GM12878 (cell line): ENCODE results near the gene SLC4A1. TPM values are rescaled to one million over a fixed set of nuclear protein-coding genes. Genes with fewer than 3 reads are reported as not detected.
A peak's percentile ranks its signal among the peaks of the same experiment; 100 is the strongest.

Experiments used
- ATAC-seq: fragments of 200-7000 bp; cut with Tn5 transposase; 3 replicates; pipeline ENCODE4 v1.9.1; 2020; ENCODE audit warnings: mild to moderate bottlenecking, moderate library complexity
- BruUV-seq: library from RNA; stranded (reverse); fragments of 400-500 nt; replicated peaks from 2 replicates; lab custom pipeline; 2021; lab: Mats Ljungman, UMichigan
- CTCF ChIA-PET: fragments of 300-600 bp; sonication (Branson Sonifier 250); formaldehyde crosslinking; extraction: SDS; loops from one replicate; lab custom pipeline; 2021; ENCODE audit warnings: inconsistent platforms; lab: Yijun Ruan, JAX
- POLR2A ChIA-PET: fragments of 350-600 bp; formaldehyde crosslinking; extraction: SDS; loops from one replicate; lab custom pipeline; 2021; ENCODE audit warnings: inconsistent platforms; lab: Charles Lee
- RAD21 ChIA-PET: fragments of 300-600 bp; sonication (Branson Sonifier 250); formaldehyde crosslinking; loops from one replicate; lab custom pipeline; 2023; ENCODE audit warnings: antibody characterized with exemption; ENCODE audit not compliant: unreplicated experiment; lab: Charles Lee
- SMC1A ChIA-PET: fragments of 300-600 bp; sonication (Branson Sonifier 250); formaldehyde crosslinking; loops from one replicate; lab custom pipeline; 2023; ENCODE audit not compliant: unreplicated experiment, uncharacterized antibody; lab: Charles Lee
- DNase-seq: peaks from one replicate; pipeline ENCODE4 v3.0.0-alpha.2; 2011; ENCODE audit warnings: low read depth, low spot score
- FAIRE-seq: peaks from 3 replicates; lab custom pipeline; 2011; peaks lifted over from hg19 to GRCh38; lab: Jason Lieb, UNC
- H2AFZ ChIP-seq: 2 replicates; pipeline ENCODE4 v1.6.0; 2011; ENCODE audit warnings: low read depth, low read length, control low read depth; ENCODE audit not compliant: control insufficient read depth
- H3K27ac ChIP-seq: 2 replicates; pipeline ENCODE4 v1.5.1; 2011; ENCODE audit warnings: control low read depth; ENCODE audit not compliant: control insufficient read depth, insufficient read depth
- H3K27me3 ChIP-seq, 2 experiments: replicated peaks in 1 of 2; 2 replicates each; pipeline versions ENCODE4 v1.6.0 to v1.6.1; 2011; ENCODE audit warnings: low read length in 1 of 2; ENCODE audit not compliant: control insufficient read depth in 2 of 2, insufficient read depth in 2 of 2
- H3K36me3 ChIP-seq, 2 experiments: 2 replicates each; pipeline ENCODE4 v1.5.1; 2011; ENCODE audit warnings: low read length in 1 of 2; ENCODE audit not compliant: control insufficient read depth in 2 of 2, insufficient read depth in 2 of 2
- H3K4me1 ChIP-seq: 2 replicates; pipeline ENCODE4 v1.6.1; 2011; ENCODE audit warnings: mild to moderate bottlenecking, low read length, moderate library complexity, mixed read lengths; ENCODE audit not compliant: control insufficient read depth, insufficient read depth
- H3K4me2 ChIP-seq: 2 replicates; pipeline ENCODE4 v1.6.0; 2011; ENCODE audit warnings: control low read depth; ENCODE audit not compliant: control insufficient read depth, insufficient read depth
- H3K4me3 ChIP-seq: fragments of 200-600 bp; sonication (generic); 2 replicates; pipeline ENCODE4 v1.5.1; 2016
- H3K79me2 ChIP-seq: 2 replicates; pipeline ENCODE4 v1.6.0; 2011; ENCODE audit warnings: low read length; ENCODE audit not compliant: control insufficient read depth, insufficient read depth
- H3K9ac ChIP-seq: 2 replicates; pipeline ENCODE4 v1.8.0; 2011; ENCODE audit warnings: low read length, control low read depth, mixed read lengths; ENCODE audit not compliant: control insufficient read depth, insufficient read depth
- H3K9me3 ChIP-seq: replicated peaks from 3 replicates; pipeline ENCODE4 v1.5.1; 2011; ENCODE audit warnings: mild to moderate bottlenecking, low read length; ENCODE audit not compliant: control insufficient read depth, insufficient read depth
- H4K20me1 ChIP-seq: 2 replicates; pipeline ENCODE4 v1.6.0; 2011; ENCODE audit not compliant: control insufficient read depth, insufficient read depth
- PML ChIP-seq: IDR thresholded peaks from 2 replicates; pipeline ENCODE4 v1.6.1; 2012; ENCODE audit warnings: low read length, inconsistent platforms
- SUZ12 ChIP-seq: fragments of 200-600 bp; sonication (generic); IDR thresholded peaks from one replicate; pipeline ENCODE4 v1.6.1; 2018; ENCODE audit warnings: antibody characterized with exemption, mild to moderate bottlenecking; ENCODE audit not compliant: unreplicated experiment
- WGBS: methylation state at CpG from one replicate; pipeline ENCODE4 v1.1.6; 2016; ENCODE audit warnings: low lambda C conversion rate; ENCODE audit not compliant: insufficient replicate concordance, insufficient coverage; ENCODE audit errors: missing lambda C conversion rate; 5-methylcytosine and 5-hydroxymethylcytosine counted together
- in situ Hi-C: fragments of 300-500 bp; cut with MboI; formaldehyde crosslinking; loops from 9 replicates; pipeline ENCODE4 v1.14.3; 2018; ENCODE audit warnings: mixed read lengths
- intact Hi-C: fragments of 100-400 bp; cut with micrococcal nuclease; formaldehyde crosslinking; loops from one replicate; pipeline ENCODE4 v1.14.2; 2022; ENCODE audit not compliant: unreplicated experiment
- polyA plus RNA-seq, 11 experiments: library from polyadenylated mRNA; depleted of rRNA in 4 of 11; unstranded in 6 of 11; stranded (reverse) in 5 of 11; fragments of >200 nt; fragmentation: Nextera tagmentation in 4 of 11; fragmentation: Illumina TruSeq in 1 of 11; extraction: Ambion mirVana in 4 of 11; extraction: Trizol in 1 of 11; gene quantifications; 1 replicate in 1 of 11; 2 replicates in 10 of 11; pipeline versions ENCODE4 v1.2.1 to v1.2.3, GENCODE V29; 2011 to 2016; ENCODE audit warnings: inconsistent platforms in 2 of 11, missing spikeins in 2 of 11, low read depth in 1 of 11
- total RNA-seq, 4 experiments: library from RNA; depleted of rRNA in 3 of 4; stranded (reverse); fragments of >200 nt in 3 of 4; fragmentation: Illumina TruSeq in 1 of 4; extraction: Trizol in 1 of 4; gene quantifications; 2 replicates each; pipeline versions ENCODE4 v1.2.1 to v1.2.3, GENCODE V29; 2013 to 2021
- TF ChIP-seq, protein P1 (sequence below): fragments of 450-650 bp; IDR thresholded peaks from 2 replicates; pipeline ENCODE4 v1.6.1; 2018; ENCODE audit warnings: mild to moderate bottlenecking, low read depth, moderate library complexity; ENCODE audit not compliant: partially characterized antibody

The SLC4A1 gene
- total and polyA plus RNA-seq, 10 of the 15 experiments (the other 5 are each of a cell fraction or from before 2014, with no cell fraction given), result 0.03 TPM; not detected in 9

DNA sequence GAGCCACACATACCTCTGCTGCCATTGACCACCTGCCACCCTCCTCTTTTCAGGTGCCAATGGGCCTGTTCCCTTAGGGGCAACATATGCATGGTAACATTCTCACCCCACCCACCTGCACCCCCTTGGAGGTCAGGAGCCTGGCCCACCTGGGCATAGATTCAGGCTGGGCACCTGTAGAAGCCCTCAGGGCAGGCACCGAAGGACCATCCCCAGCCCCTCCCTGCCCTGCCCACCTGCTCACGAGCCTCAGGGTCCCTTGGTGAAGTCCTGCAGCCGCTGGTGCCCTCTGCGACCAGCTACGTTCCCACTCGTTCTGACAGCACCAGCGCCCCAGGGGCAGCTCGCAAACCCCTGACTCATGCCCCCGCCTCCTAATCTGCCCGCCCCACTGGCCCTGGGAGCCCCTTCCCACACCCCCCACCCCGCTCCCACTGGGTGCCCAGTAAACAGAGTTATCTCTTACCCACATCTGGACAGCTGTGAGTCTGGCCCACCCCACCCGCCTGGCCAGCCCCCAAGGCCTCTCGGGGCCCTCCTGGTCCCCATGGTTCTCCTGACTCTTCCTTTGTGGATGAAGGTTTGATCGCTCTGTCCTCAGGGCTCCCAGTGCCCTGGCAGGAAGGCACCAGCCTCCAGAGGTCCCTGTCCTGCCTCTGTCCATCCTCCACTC, at the start of gene SLC4A1 (continued):
- TF ChIP-seq, protein P1, sequence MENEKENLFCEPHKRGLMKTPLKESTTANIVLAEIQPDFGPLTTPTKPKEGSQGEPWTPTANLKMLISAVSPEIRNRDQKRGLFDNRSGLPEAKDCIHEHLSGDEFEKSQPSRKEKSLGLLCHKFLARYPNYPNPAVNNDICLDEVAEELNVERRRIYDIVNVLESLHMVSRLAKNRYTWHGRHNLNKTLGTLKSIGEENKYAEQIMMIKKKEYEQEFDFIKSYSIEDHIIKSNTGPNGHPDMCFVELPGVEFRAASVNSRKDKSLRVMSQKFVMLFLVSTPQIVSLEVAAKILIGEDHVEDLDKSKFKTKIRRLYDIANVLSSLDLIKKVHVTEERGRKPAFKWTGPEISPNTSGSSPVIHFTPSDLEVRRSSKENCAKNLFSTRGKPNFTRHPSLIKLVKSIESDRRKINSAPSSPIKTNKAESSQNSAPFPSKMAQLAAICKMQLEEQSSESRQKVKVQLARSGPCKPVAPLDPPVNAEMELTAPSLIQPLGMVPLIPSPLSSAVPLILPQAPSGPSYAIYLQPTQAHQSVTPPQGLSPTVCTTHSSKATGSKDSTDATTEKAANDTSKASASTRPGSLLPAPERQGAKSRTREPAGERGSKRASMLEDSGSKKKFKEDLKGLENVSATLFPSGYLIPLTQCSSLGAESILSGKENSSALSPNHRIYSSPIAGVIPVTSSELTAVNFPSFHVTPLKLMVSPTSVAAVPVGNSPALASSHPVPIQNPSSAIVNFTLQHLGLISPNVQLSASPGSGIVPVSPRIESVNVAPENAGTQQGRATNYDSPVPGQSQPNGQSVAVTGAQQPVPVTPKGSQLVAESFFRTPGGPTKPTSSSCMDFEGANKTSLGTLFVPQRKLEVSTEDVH, result no peak
- TF ChIP-seq, all 136 proteins: peak for 0

DNA sequence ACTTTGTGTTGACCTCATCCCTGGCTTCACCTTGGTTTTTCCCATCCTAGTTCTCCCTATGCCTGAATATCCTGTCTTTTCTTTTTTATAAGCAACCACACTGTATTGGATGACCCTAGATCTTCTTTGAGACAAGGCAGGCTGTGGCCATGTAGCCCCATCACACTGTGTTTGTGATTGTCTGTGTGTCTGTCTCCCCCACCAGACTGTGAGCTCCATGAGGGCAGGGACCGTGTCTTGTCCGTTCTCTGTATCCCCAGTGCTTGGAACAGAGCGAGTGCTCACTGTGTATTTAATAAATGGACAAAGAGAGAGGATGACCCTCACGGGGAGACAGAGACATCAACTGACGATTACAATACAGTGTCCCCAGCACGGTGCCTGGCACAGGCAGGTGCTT, 49.6 kb upstream of the SLC4A1 start:
- 0 out of 2 replicates have a peak, but pooled peaks have one; percentile 25 for TF ChIP-seq PML
- TF ChIP-seq SUZ12, result no peak
- SMC1A ChIA-PET, result interaction anchor here (1.7 to 2.0 kb wide), 2 partner anchors 9 to 108 kb away, joined by 5 read pairs; no protein-coding TSS in a partner anchor
- FAIRE-seq (no peak), DNase-seq (no peak), ATAC-seq (no peak)
- CTCF ChIA-PET, result interaction anchor here (1.9 kb wide), 1 partner anchor 108 kb away, joined by 7 read pairs; no protein-coding TSS in a partner anchor
- H3K9me3 ChIP-seq, result no peaks in the 10 kb centered on the region
- no TSS peak for BruUV-seq
- in situ Hi-C loops, result no loop called here
- H2AFZ ChIP-seq, result no peak overlapping the region
- peaks cover 7 to 19% of the 10 kb centered on the region in 2 experiments; a peak in 3 of 4 replicates for H3K36me3 ChIP-seq
- H4K20me1 ChIP-seq, result 0 out of 2 replicates have a peak, but pooled peaks cover 2% of the 10 kb centered on the region
- POLR2A ChIA-PET, result no interaction called here
- H3K4me3 ChIP-seq, result no peak overlapping the region
- H3K27ac ChIP-seq, result no peak overlapping the region
- H3K79me2 ChIP-seq, result no peaks in the 10 kb centered on the region
- peaks cover 14% of the 10 kb centered on the region for H3K4me1 ChIP-seq
- 98% methylated on average over 6 of the region's 6 CpGs for WGBS
- no peak overlapping the region for H3K4me2 ChIP-seq
- peaks cover 4 to 14% of the 10 kb centered on the region in 2 experiments; a peak in 3 of 4 replicates for H3K27me3 ChIP-seq
- intact Hi-C loops, result no loop called here
- no peak overlapping the region for H3K9ac ChIP-seq
- RAD21 ChIA-PET, result no interaction called here
